ENCODE data around the gene DYNLL2.

DYNLL2 gene

GRCh38 chr17:58046239-58047094 is 36.8 kb upstream of the DYNLL2 start:
- H3K4me3 ChIP-seq (ENCODE audit: low read depth, low read length), result no peak overlapping the region
- TF ChIP-seq, protein P1, sequence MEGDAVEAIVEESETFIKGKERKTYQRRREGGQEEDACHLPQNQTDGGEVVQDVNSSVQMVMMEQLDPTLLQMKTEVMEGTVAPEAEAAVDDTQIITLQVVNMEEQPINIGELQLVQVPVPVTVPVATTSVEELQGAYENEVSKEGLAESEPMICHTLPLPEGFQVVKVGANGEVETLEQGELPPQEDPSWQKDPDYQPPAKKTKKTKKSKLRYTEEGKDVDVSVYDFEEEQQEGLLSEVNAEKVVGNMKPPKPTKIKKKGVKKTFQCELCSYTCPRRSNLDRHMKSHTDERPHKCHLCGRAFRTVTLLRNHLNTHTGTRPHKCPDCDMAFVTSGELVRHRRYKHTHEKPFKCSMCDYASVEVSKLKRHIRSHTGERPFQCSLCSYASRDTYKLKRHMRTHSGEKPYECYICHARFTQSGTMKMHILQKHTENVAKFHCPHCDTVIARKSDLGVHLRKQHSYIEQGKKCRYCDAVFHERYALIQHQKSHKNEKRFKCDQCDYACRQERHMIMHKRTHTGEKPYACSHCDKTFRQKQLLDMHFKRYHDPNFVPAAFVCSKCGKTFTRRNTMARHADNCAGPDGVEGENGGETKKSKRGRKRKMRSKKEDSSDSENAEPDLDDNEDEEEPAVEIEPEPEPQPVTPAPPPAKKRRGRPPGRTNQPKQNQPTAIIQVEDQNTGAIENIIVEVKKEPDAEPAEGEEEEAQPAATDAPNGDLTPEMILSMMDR (IDR thresholded peaks at IDR 0.05; ENCODE audit: low read depth, low read length), result no peak

DNA sequence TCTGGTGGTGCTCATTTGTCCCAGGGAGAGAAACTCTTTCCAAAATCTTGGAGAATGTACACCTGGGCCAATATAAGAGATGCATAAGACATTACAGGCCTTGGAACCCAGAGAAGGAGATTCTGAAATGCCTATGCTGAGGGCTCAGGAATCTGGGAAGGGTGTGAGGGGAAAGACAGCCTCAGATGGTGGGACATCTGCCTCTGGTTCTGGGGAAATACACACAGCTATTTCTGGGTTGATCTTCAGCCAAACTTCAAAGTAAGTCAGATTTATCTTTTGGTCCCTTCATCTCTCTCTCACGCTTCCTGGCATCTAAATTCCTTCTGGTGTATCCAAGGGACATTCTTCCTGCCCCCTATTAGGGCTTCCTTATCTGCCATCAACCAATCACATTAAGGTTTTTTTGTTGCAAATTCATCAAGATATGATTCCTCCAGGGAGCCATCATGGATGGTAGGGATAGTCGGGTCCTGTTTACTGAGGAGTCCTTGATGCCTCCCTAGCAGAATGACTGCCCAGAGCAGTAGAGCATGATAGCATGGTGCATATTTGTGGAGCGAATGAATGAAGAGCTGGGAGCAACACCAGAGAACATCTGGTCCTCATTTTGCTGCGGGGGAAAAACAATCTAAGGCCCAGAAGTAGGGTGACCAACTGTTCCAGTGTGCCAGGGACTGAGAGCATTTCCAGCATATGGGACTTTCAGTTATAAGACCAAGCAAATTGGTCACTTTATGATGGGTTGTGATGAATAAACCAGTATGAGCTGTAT is 35.7 kb upstream of the DYNLL2 start:
- Histone ChIP-seq H3K27me3 (peaks cover 27% of the 10 kb centered on the region), H3K36me3 (no peaks in the 10 kb centered on the region), H3K4me3 (ENCODE audit: low read depth, low read length) (no peak overlapping the region), H3K9me3 (no peaks in the 10 kb centered on the region), H3K4me1 (no peaks in the 10 kb centered on the region)
- DNase-seq, result no peak
- TF ChIP-seq, protein P1 (IDR thresholded peaks at IDR 0.05; ENCODE audit: low read depth, low read length), result no peak

More at GRCh38 chr17:58046239-58047094, 36.8 kb upstream of the DYNLL2 start:
- Histone ChIP-seq H3K36me3 (no peaks in the 10 kb centered on the region), H3K27me3 (peaks cover 38% of the 10 kb centered on the region), H3K4me1 (no peaks in the 10 kb centered on the region), H3K9me3 (no peaks in the 10 kb centered on the region)
- no peak for DNase-seq

DNA sequence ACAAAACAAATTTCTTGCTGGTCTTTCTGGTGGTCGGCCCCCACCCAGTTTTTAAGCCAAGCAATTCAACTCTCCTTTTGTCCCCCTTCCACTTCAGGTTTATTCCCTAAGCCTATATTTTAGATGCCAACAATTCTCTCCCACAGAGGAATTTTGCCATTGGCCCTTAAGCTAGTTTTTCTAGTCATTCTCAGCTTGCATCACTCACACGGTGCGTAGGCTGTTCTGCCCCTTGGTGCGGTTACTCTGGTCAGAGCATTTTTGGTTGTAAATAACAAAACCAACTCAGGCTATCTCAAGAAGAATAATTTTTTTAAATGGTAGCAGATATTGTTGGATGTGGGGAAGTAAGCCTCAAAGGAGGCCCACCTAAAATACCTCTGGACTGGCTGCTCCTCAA is 33.7 kb upstream of the DYNLL2 start:
- H3K9me3 ChIP-seq, result no peaks in the 10 kb centered on the region
- peaks cover 8% of the 10 kb centered on the region for H3K27me3 ChIP-seq
- no peak overlapping the region for H3K4me3 ChIP-seq (ENCODE audit: low read depth, low read length)
- H3K4me1 ChIP-seq, result no peaks in the 10 kb centered on the region
- TF ChIP-seq, protein P1 (IDR thresholded peaks at IDR 0.05; ENCODE audit: low read depth, low read length), result no peak
- no peak for DNase-seq
- no peaks in the 10 kb centered on the region for H3K36me3 ChIP-seq

GRCh38 chr17:58050966-58051365 is 32.3 kb upstream of the DYNLL2 start:
- Histone ChIP-seq H3K36me3 (no peaks in the 10 kb centered on the region), H3K27me3 (0 out of 2 replicates have a peak, but pooled peaks cover 2% of the 10 kb centered on the region), H3K9me3 (no peaks in the 10 kb centered on the region), H3K4me3 (ENCODE audit: low read depth, low read length) (no peak overlapping the region), H3K4me1 (no peaks in the 10 kb centered on the region)
- no peak for DNase-seq
- TF ChIP-seq, protein P1 (IDR thresholded peaks at IDR 0.05; ENCODE audit: low read depth, low read length), result no peak

DNA sequence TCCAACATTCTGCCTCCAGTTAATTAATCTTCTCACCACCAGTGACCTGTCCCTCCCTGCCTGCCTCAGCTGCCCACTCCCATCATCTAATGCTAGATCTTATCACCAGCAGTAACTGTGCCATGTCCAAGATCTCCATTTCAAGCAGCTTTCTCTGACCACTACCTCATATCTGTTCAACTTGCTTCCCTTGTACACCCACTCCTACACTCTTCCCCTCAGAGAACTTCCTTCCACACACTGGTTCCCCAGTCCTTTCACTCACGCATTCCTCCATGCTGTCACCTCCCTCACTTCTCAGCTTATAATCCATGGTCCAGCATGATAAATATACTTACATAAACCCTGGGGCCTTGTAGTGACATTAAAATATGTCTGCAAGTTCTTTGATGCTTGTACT is 31.8 kb upstream of the DYNLL2 start:
- no peak for DNase-seq
- no peaks in the 10 kb centered on the region for H3K4me1 ChIP-seq
- H3K27me3 ChIP-seq, result no peaks in the 10 kb centered on the region
- H3K4me3 ChIP-seq (ENCODE audit: low read depth, low read length), result no peak overlapping the region
- TF ChIP-seq, protein P1 (IDR thresholded peaks at IDR 0.05; ENCODE audit: low read depth, low read length), result no peak
- H3K36me3 ChIP-seq, result no peaks in the 10 kb centered on the region
- no peaks in the 10 kb centered on the region for H3K9me3 ChIP-seq
